ENCODE measurements around the gene SPIC. TPM values are rescaled to one million over a fixed set of nuclear protein-coding genes. Genes with fewer than 3 reads are reported as not detected.

The SPIC gene
- total and polyA plus RNA-seq, 2 of the 8 experiments (the other 6 are each of a cell fraction or from before 2014, with no cell fraction given) = not detected

GRCh38 chr12:101501410-101501995 lies 26.4 kb downstream of the SPIC start (continued):
- TF ChIP-seq EGR1 (IDR thresholded peaks at IDR 0.05; ENCODE audit: borderline replicate concordance, low read depth, low read length) = no peak
